ENCODE results near the gene CCM2L. TPM values are rescaled to one million over a fixed set of nuclear protein-coding genes. Genes with fewer than 3 reads are reported as not detected.

CCM2L gene
- total RNA-seq (ENCODE audit: low replicate concordance), result 0.75 and 3.9 TPM in 2 replicates

- Histone ChIP-seq H3K9me3 (ENCODE audit: low read depth) (no peaks in the 10 kb centered on the region), H3K27me3 (peaks cover 7% of the 10 kb centered on the region), H3K27ac (no peak within 1 kb of the TSS), H2AFZ (replicated peaks) (no peak within 1 kb of the TSS), H3K4me3 (no peak within 1 kb of the TSS), H3K4me2 (no peak within 1 kb of the TSS), H4K20me1 (ENCODE audit: low read depth) (no peaks in the 10 kb centered on the region), H3K9ac (no peak within 1 kb of the TSS), H3K79me2 (ENCODE audit: low read depth) (no peaks in the 10 kb centered on the region), H3F3A (ENCODE audit: low read depth) (peaks cover 23% of the 10 kb centered on the region), H3K36me3 (no peaks in the 10 kb centered on the region), H3K4me1 (peaks cover 14% of the 10 kb centered on the region)
- TF ChIP-seq CTCF (IDR thresholded peaks at IDR 0.05) (no peak), EZH2phosphoT487 (IDR thresholded peaks at IDR 0.05) (no peak), EZH2 (IDR thresholded peaks at IDR 0.05) (no peak)
- Mint-ChIP-seq H3K36me3 (no peaks in the 10 kb centered on the region), H3K4me1 (peaks cover 35% of the 10 kb centered on the region), H3K9me3 (peaks cover 2% of the 10 kb centered on the region), H3K27me3 (ENCODE audit: insufficient read depth, low read depth) (peaks cover 7% of the 10 kb centered on the region), H3K27ac (no peak within 1 kb of the TSS), H3K4me3 (no peak within 1 kb of the TSS)
- DNase-seq (ENCODE audit: low spot score), result no peak
Observed at GRCh38 chr20:32010101-32010500, at the start of gene CCM2L. Gene CCM2L (plus strand): TSS chr20:32010438. CDS start chr20:32010455, 17 bp downstream.

GRCh38 chr20:31962761-31963160 is 47.5 kb upstream of the CCM2L start:
- Histone ChIP-seq H3K36me3 (no peaks in the 10 kb centered on the region), H3F3A (ENCODE audit: low read depth) (peaks cover 13% of the 10 kb centered on the region), H3K79me2 (ENCODE audit: low read depth) (no peaks in the 10 kb centered on the region), H3K9me3 (ENCODE audit: low read depth) (no peaks in the 10 kb centered on the region), H3K27ac (no peak overlapping the region), H3K4me3 (no peak overlapping the region), H3K4me2 (no peak overlapping the region), H3K4me1 (peaks cover 5% of the 10 kb centered on the region), H3K9ac (no peak overlapping the region), H3K27me3 (peaks cover 97% of the 10 kb centered on the region), H2AFZ (replicated peaks) (no peak overlapping the region), H4K20me1 (ENCODE audit: low read depth) (no peaks in the 10 kb centered on the region)
- Mint-ChIP-seq H3K27me3 (ENCODE audit: insufficient read depth, low read depth) (peaks cover 36% of the 10 kb centered on the region), H3K27ac (no peak overlapping the region), H3K4me3 (no peak overlapping the region), H3K9me3 (no peaks in the 10 kb centered on the region), H3K36me3 (no peaks in the 10 kb centered on the region), H3K4me1 (peaks cover 5% of the 10 kb centered on the region)
- no peak for DNase-seq (ENCODE audit: low spot score)
- no peak for TF ChIP-seq EZH2phosphoT487 (IDR thresholded peaks at IDR 0.05)
- no peak for TF ChIP-seq EZH2 (IDR thresholded peaks at IDR 0.05)
- no peak for TF ChIP-seq CTCF (IDR thresholded peaks at IDR 0.05)

GRCh38 chr20:31963889-31964288 is 46.3 kb upstream of the CCM2L start:
- DNase-seq (ENCODE audit: low spot score), result no peak
- no peak overlapping the region for H3K4me3 Mint-ChIP-seq
- Histone ChIP-seq H4K20me1 (ENCODE audit: low read depth) (peaks cover 4% of the 10 kb centered on the region), H3K4me2 (no peak overlapping the region), H3K79me2 (ENCODE audit: low read depth) (no peaks in the 10 kb centered on the region), H3F3A (ENCODE audit: low read depth) (peaks cover 18% of the 10 kb centered on the region), H3K27ac (no peak overlapping the region), H3K36me3 (no peaks in the 10 kb centered on the region), H3K4me1 (peaks cover 5% of the 10 kb centered on the region), H2AFZ (replicated peaks) (no peak overlapping the region), H3K27me3 (peaks cover 92% of the 10 kb centered on the region), H3K4me3 (no peak overlapping the region), H3K9me3 (ENCODE audit: low read depth) (no peaks in the 10 kb centered on the region), H3K9ac (no peak overlapping the region)
- H3K9me3 Mint-ChIP-seq, result no peaks in the 10 kb centered on the region
- peaks cover 9% of the 10 kb centered on the region for H3K4me1 Mint-ChIP-seq
- TF ChIP-seq EZH2 (IDR thresholded peaks at IDR 0.05) (no peak), CTCF (IDR thresholded peaks at IDR 0.05) (no peak), EZH2phosphoT487 (IDR thresholded peaks at IDR 0.05) (no peak)
- no peak overlapping the region for H3K27ac Mint-ChIP-seq
- H3K36me3 Mint-ChIP-seq, result no peaks in the 10 kb centered on the region
- H3K27me3 Mint-ChIP-seq (ENCODE audit: insufficient read depth, low read depth), result peaks cover 40% of the 10 kb centered on the region
